Measurements from ENCODE around the gene HSD17B2.
"Not testable (repeated sequence)": the region's sequence is repeated elsewhere in the genome, so short reads cannot be mapped to it uniquely, and the experiment has no call there.

Gene HSD17B2

GRCh38 chr16:82137822-82138167 lies 102.7 kb downstream of the HSD17B2 start:
- DNase-seq = no peak

GRCh38 chr16:82138478-82139285 lies 103.6 kb downstream of the HSD17B2 start:
- DNase-seq = no peak

- DNase-seq = not testable (repeated sequence)
These were observed 104.2 kb downstream of the HSD17B2 start for GRCh38 chr16:82139286-82139571.

- DNase-seq = no peak
These were observed 111.5 kb downstream of the HSD17B2 start for GRCh38 chr16:82146556-82146955.

GRCh38 chr16:82146957-82147356 lies 111.9 kb downstream of the HSD17B2 start:
- DNase-seq = no peak

GRCh38 chr16:82147546-82147945 lies 112.5 kb downstream of the HSD17B2 start:
- DNase-seq = no peak
